Upper lobe of left lung (tissue), 6 donors: Measurements from ENCODE around the gene FIZ1. TPM values are rescaled to one million over a fixed set of nuclear protein-coding genes. Genes with fewer than 3 reads are reported as not detected.

Experiments used
- ATAC-seq, 2 donors: fragments of 200-7000 bp; cut with Tn5 transposase; one replicate each; pipeline ENCODE4 v1.9.1; 2022; ENCODE audit warnings: mild to moderate bottlenecking in 2 of 2, moderate library complexity in 2 of 2; ENCODE audit not compliant: low FRiP score in 2 of 2
- DNase-seq, 2 donors: peaks; one replicate each; pipeline ENCODE4 v3.0.0-alpha.2; 2019 to 2020
- H3K27ac ChIP-seq, 4 donors: fragments of 200-600 bp; sonication (generic); one replicate each; pipeline ENCODE4 v1.5.1; 2016 to 2019
- H3K27me3 ChIP-seq, 4 donors: fragments of 200-600 bp; sonication (generic); one replicate each; pipeline ENCODE4 v1.5.1; 2017 to 2019
- H3K36me3 ChIP-seq, 4 donors: fragments of 200-600 bp; sonication (generic); one replicate each; pipeline ENCODE4 v1.5.1; 2016 to 2019
- H3K4me1 ChIP-seq, 4 donors: fragments of 200-600 bp; sonication (generic); one replicate each; pipeline ENCODE4 v1.5.1; 2018 to 2019
- H3K4me3 ChIP-seq, 4 donors: fragments of 200-600 bp; sonication (generic); one replicate each; pipeline ENCODE4 v1.5.1; 2017 to 2019; ENCODE audit warnings: mild to moderate bottlenecking in 2 of 4, moderate library complexity in 1 of 4
- H3K9me3 ChIP-seq, 4 donors: fragments of 200-600 bp; sonication (generic); one replicate each; pipeline ENCODE4 v1.5.1; 2018 to 2019
- CTCF ChIP-seq, 6 experiments: fragments of 450-650 bp in 4 of 6; fragments of 200-600 bp in 2 of 6; sonication (generic) in 2 of 6; IDR thresholded peaks; one replicate each; pipeline ENCODE4 v1.5.1; 2016 to 2019; ENCODE audit warnings: antibody characterized with exemption in 6 of 6
- EP300 ChIP-seq, 4 donors: sonication (generic); formaldehyde crosslinking; IDR thresholded peaks; one replicate each; pipeline ENCODE4 v1.5.1; 2017; ENCODE audit warnings: antibody characterized with exemption in 4 of 4, control low read depth in 2 of 4
- POLR2A ChIP-seq, 4 donors: fragments of 450-650 bp; IDR thresholded peaks; one replicate each; pipeline ENCODE4 v1.5.1; 2016 to 2017; ENCODE audit warnings: antibody characterized with exemption in 4 of 4, mild to moderate bottlenecking in 2 of 4
- POLR2AphosphoS5 ChIP-seq, 2 donors: sonication (generic); formaldehyde crosslinking; IDR thresholded peaks; one replicate each; pipeline ENCODE4 v1.5.1; 2017; ENCODE audit warnings: antibody characterized with exemption in 2 of 2
- WGBS, 2 donors: methylation state at CpG; one replicate each; pipeline ENCODE4 v1.1.5; 2017 to 2018; 5-methylcytosine and 5-hydroxymethylcytosine counted together
- total RNA-seq, 6 donors: library from RNA; depleted of rRNA in 4 of 6; stranded (reverse); fragments of >200 nt in 4 of 6; gene quantifications; one replicate each; pipeline versions ENCODE4 v1.1.0 to v1.2.1, GENCODE V29; 2016 to 2021
- donor health status: DM: no; HTN: no; CAD: no; lungs with moderate emphysema.
- donor health status: DM: no; HTN: yes; CAD: no; lungs with severe emphysema.

FIZ1 gene
- total RNA-seq, 6 donors from 2014 or later = 11.1 to 21.6 (median 16.3) TPM

- Histone ChIP-seq H3K4me3 (peak within 1 kb of the TSS; percentile 78 to 95 (median 90)), H3K36me3 (peaks cover 3 to 27% (median 17%) of the 10 kb centered on the region in 4 donors), H3K4me1 (peaks cover 18 to 37% (median 22%) of the 10 kb centered on the region in 4 donors), H3K27me3 (peaks cover 0 to 3% (median 0%) of the 10 kb centered on the region in 4 donors), H3K27ac (peak within 1 kb of the TSS; percentile 79 to 96 (median 94)), H3K9me3 (no peaks in the 10 kb centered on the region)
- DNase-seq (peak; percentile 76 to 89), ATAC-seq (peak; percentile 93 to 94)
- TF ChIP-seq POLR2A (IDR thresholded peaks at IDR 0.05) (peak in 1 of 4 donors; percentile 18), EP300 (IDR thresholded peaks at IDR 0.05) (no peak), POLR2AphosphoS5 (IDR thresholded peaks at IDR 0.05) (peak; percentile 38 to 63), CTCF (IDR thresholded peaks at IDR 0.05) (no peak)
- 0 to 4% methylated on average over 15 to 23 of the region's 24 CpGs for WGBS, 2 donors
Measured at GRCh38 chr19:55580628-55581144, 18.6 kb downstream of the FIZ1 start, which contains the start of gene ZNF579. TSS of gene ZNF579 (minus strand) at chr19:55580848. CDS start at chr19:55579639, 1,209 bp downstream.

GRCh38 chr19:55579766-55580621 is 19.3 kb downstream of the FIZ1 start:
- peak; percentile 6 to 61 for ATAC-seq
- 16 to 19% methylated on average over 16 to 20 of the region's 20 CpGs for WGBS, 2 donors

GRCh38 chr19:55578761-55579747 is 20.3 kb downstream of the FIZ1 start:
- H3K27me3 ChIP-seq = no peaks in the 10 kb centered on the region
- ATAC-seq = no peak
- DNase-seq = peak in 1 of 2 donors; percentile 86
- peak overlapping the region in 2 of 4 donors; percentile 94 to 95 for H3K27ac ChIP-seq
- TF ChIP-seq CTCF (IDR thresholded peaks at IDR 0.05) = no peak
- no peak for TF ChIP-seq POLR2AphosphoS5 (IDR thresholded peaks at IDR 0.05)
- TF ChIP-seq EP300 (IDR thresholded peaks at IDR 0.05) = no peak
- TF ChIP-seq POLR2A (IDR thresholded peaks at IDR 0.05) = no peak
- peaks cover 3 to 27% (median 17%) of the 10 kb centered on the region in 4 donors for H3K36me3 ChIP-seq
- 91 to 93% methylated on average over 46 to 84 of the region's 90 CpGs for WGBS, 2 donors
- peaks cover 12 to 33% (median 19%) of the 10 kb centered on the region in 4 donors for H3K4me1 ChIP-seq
- no peaks in the 10 kb centered on the region for H3K9me3 ChIP-seq
- H3K4me3 ChIP-seq = peak overlapping the region in 3 of 4 donors; percentile 78 to 95 (median 88)

More at GRCh38 chr19:55579766-55580621, 19.3 kb downstream of the FIZ1 start:
- no peak for DNase-seq
- Histone ChIP-seq H3K27ac (peak overlapping the region; percentile 79 to 96 (median 94)), H3K36me3 (peaks cover 3 to 27% (median 17%) of the 10 kb centered on the region in 4 donors), H3K4me3 (peak overlapping the region; percentile 78 to 95 (median 90)), H3K27me3 (no peaks in the 10 kb centered on the region), H3K4me1 (peaks cover 12 to 33% (median 19%) of the 10 kb centered on the region in 4 donors), H3K9me3 (no peaks in the 10 kb centered on the region)
- TF ChIP-seq POLR2AphosphoS5 (IDR thresholded peaks at IDR 0.05) = no peak
- no peak for TF ChIP-seq CTCF (IDR thresholded peaks at IDR 0.05)
- TF ChIP-seq EP300 (IDR thresholded peaks at IDR 0.05) = no peak
- no peak for TF ChIP-seq POLR2A (IDR thresholded peaks at IDR 0.05)

GRCh38 chr19:55578031-55578760 is 21.1 kb downstream of the FIZ1 start:
- Histone ChIP-seq H3K4me1 (peaks cover 8 to 33% (median 17%) of the 10 kb centered on the region in 4 donors), H3K9me3 (no peaks in the 10 kb centered on the region), H3K27ac (no peak overlapping the region), H3K27me3 (no peaks in the 10 kb centered on the region), H3K4me3 (no peak overlapping the region), H3K36me3 (peaks cover 3 to 27% (median 17%) of the 10 kb centered on the region in 4 donors)
- no peak for ATAC-seq
- no peak for TF ChIP-seq EP300 (IDR thresholded peaks at IDR 0.05)
- TF ChIP-seq POLR2AphosphoS5 (IDR thresholded peaks at IDR 0.05) = no peak
- no peak for TF ChIP-seq CTCF (IDR thresholded peaks at IDR 0.05)
- no peak for TF ChIP-seq POLR2A (IDR thresholded peaks at IDR 0.05)
- DNase-seq = peak in 1 of 2 donors; percentile 80
- 96 to 97% methylated on average over 40 to 60 of the region's 83 CpGs for WGBS, 2 donors
